Renal cortex interstitium (tissue), 11 donors: ENCODE data around the gene POM121L2. TPM values are rescaled to one million over a fixed set of nuclear protein-coding genes. Genes with fewer than 3 reads are reported as not detected.
"Not testable (repeated sequence)": the region's sequence is repeated elsewhere in the genome, so short reads cannot be mapped to it uniquely, and the experiment has no call there.

Experiments used
- DNase-seq, 11 donors: peaks; one replicate each; pipeline ENCODE4 v3.0.0-alpha.2; 2013; ENCODE audit warnings: low read depth in 9 of 11, low spot score in 4 of 11; ENCODE audit errors: extremely low read depth in 1 of 11
- polyA plus RNA-seq, 3 donors: library from polyadenylated mRNA; unstranded; fragments of 120-200 nt; gene quantifications; one replicate each; pipeline ENCODE4 v1.2.1, GENCODE V29; 2013; ENCODE audit not compliant: insufficient read length in 3 of 3

The POM121L2 gene
- polyA plus RNA-seq, 3 donors = not detected

GRCh38 chr6:27268803-27269202 is 43.3 kb downstream of the POM121L2 start:
- no peak for DNase-seq

DNA sequence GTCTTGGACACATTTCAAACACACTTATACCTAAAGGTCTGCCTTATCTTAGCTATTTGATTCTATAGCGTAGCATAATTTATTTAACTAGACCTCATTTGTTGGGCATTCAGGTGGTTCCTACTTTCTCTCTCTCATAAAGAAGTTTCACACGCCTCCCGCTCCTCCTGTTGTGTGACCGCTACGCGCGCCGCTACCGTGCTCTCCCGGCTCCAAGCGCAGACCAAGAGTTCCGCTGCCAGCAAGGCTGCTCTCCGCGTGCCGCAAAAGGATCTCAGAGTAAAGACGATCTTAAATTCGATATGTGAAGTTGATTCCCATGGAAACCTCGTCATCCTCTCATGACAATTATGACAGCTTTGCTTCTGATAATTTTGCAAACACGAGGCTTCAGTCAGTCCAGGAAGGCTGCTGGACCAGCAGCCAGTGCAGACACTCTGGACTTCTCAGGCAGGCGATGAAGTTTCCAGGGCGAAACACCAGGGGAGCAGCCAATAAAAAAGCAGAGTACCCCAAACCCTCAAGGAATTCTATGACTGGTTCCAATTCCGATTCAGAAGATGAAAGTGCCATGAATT is 44.1 kb downstream of the POM121L2 start:
- no peak for DNase-seq

DNA sequence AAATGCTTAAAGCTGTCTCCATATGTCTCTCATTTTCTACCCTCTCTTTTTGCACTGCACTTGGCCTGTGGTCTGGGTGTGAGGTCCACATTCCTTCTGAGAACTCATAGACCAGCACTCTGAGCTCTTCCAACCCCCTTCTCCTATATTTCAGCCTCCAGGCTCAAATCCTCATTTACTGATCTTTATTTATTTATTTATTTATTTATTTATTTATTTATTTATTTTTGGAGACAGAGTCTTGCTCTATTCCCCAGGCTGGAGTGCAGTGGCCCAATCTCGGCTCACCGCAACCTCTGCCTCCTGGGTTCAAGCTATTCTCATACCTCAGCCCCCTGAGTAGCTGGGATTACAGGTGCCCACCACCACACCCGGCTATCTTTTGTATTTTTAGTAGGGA is 45.1 kb downstream of the POM121L2 start:
- not testable (repeated sequence) for DNase-seq

- no peak for DNase-seq
These were observed 48.2 kb downstream of the POM121L2 start for GRCh38 chr6:27263886-27264285.

- no peak for DNase-seq
These were observed 51.2 kb downstream of the POM121L2 start for GRCh38 chr6:27260836-27261375.

DNA sequence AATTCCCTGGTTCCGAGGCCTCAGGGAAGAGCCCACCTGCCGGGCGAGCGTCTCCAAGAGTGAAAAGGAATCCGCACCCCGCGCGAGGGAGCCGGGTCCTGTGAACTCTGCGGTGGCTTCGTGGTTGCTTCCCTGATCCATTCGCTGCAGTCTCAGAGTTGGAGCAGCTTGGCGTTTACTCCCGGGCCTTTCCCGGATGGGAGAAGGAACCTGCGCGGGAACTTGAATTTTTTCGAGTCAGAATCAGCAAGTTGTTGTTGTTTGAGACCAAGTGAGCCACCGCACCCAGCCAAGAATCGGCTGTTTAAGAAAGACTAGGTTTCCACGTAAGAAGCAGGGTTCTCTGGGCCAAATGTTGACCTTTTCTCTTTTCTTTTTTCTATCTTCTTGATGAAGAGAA is 51.7 kb downstream of the POM121L2 start:
- DNase-seq = no peak

Other genes starting within 250 kb of the POM121L2 start
- gene PRSS16, start 64.6 kb downstream of the POM121L2 start, polyA plus RNA-seq = under 1 TPM; 0.45 to 0.67 (median 0.49) TPM
- 10 to 100 TPM; 10.3 to 15.6 (median 12.9) TPM for gene ZNF391, start 76.5 kb upstream of the POM121L2 start, polyA plus RNA-seq
- 10 to 100 TPM; 15.3 to 20.3 (median 17.7) TPM for gene ZNF184, start 160.8 kb upstream of the POM121L2 start, polyA plus RNA-seq